ENCODE measurements around the gene SLC7A14.

- TF ChIP-seq CTCF (IDR thresholded peaks at IDR 0.05; ENCODE audit: low read length) (no peak), EZH2 (optimal IDR thresholded peaks at IDR 0.05; ENCODE audit: low read depth, low read length) (no peak), EZH2phosphoT487 (IDR thresholded peaks at IDR 0.05; ENCODE audit: low read length) (no peak)
Observed at GRCh38 chr3:170560717-170561382, 25.0 kb downstream of the SLC7A14 start.
